Muscle of arm (tissue), 14 donors: ENCODE data around the gene CXCL11. TPM values are rescaled to one million over a fixed set of nuclear protein-coding genes. Genes with fewer than 3 reads are reported as not detected.
"Not testable (repeated sequence)": the region's sequence is repeated elsewhere in the genome, so short reads cannot be mapped to it uniquely, and the experiment has no call there.

Experiments used
- DNase-seq: peaks from one replicate; pipeline ENCODE4 v3.0.0-alpha.2; 2013
- long read RNA-seq, 11 donors: transcript quantifications; one replicate each; lab custom pipeline, GENCODE V29; 2026
- polyA plus RNA-seq, 12 donors: library from polyadenylated mRNA; unstranded; fragments of 120-200 nt; gene quantifications; one replicate each; pipeline ENCODE4 v1.2.1, GENCODE V29; 2013; ENCODE audit not compliant: insufficient read length in 12 of 12

Gene CXCL11
- under 1 TPM in 5 of 12 donors, not detected in 7; 0.08 to 0.30 (median 0.21) TPM for polyA plus RNA-seq
- long read RNA-seq, donor 1 = 0 reads
- long read RNA-seq, donor 2 = 0 reads
- long read RNA-seq, donor 3 = 0 reads
- long read RNA-seq, donor 4 = 0 reads
- long read RNA-seq, donor 5 = 0 reads
- long read RNA-seq, donor 6 = 0 reads
- long read RNA-seq, donor 7 = 0 reads
- long read RNA-seq, donor 8 = 0 reads
- long read RNA-seq, donor 9 = 0 reads
- long read RNA-seq, donor 10 = 0 reads
- long read RNA-seq, donor 11 = 0 reads

- no peak for DNase-seq
Measured at GRCh38 chr4:76035799-76036380, at the start of gene CXCL11. TSS of gene CXCL11 (minus strand) at chr4:76036070. CDS start at chr4:76035987, 83 bp downstream.

- no peak for DNase-seq
Measured at GRCh38 chr4:76084542-76084941, 48.7 kb upstream of the CXCL11 start.

DNA sequence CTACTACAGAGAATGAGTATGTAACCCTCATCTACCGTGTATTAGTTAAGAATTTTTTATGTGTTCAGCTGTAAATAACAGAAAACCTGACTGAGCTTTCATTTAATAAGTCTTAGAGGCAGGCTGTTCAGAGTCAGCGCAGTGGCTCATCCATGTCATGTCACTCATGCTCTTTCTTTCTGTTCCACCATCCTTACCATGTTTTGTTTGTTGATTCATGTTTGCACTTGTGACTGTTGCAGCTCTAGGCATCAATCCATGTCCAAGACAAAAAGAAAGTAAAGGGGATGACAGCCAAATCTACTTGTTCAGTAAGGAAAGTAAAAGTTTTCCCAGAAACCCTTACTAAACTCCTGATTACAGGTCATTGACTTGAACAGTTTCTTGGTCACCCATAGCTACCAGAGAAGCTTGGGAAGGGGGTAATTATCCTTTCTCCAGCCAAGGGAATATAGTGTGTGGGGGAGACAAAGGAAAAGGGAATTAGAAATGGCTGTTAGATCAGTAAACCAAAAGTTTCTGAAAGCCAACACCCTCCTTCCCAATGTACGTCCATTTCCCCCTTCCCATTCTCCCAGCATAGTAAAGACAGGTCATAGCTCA is 47.6 kb upstream of the CXCL11 start:
- no peak for DNase-seq

- DNase-seq = no peak
Measured at GRCh38 chr4:76078033-76078613, 42.3 kb upstream of the CXCL11 start.

DNA sequence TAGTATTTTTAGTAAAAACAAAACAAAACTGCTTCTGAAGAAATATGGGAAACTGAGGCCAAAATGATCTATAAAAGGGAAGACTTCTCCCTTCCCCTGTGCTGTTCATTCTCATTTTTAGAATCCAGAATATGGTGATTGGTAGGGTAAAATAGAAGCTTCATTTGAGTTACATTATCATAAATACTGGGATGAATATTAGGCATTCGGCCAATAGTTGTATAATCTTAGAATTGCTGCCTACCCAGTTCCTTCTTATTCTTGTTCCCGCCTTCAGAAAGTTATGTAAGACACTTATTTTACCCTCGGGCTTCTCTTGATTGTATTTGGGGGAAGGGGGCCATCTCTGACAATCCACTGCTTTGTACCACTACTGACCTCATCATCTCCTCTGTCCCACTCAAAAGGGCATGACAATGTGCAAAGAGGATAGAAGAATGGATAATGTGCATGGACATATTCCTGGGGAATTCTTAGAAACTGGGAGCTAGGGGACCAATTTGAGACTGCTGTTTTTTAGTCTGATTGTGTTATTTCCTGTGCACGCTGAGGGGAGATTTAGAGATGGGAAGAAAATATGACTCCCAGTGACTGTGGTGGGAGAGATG is 39.2 kb upstream of the CXCL11 start:
- DNase-seq = no peak

DNA sequence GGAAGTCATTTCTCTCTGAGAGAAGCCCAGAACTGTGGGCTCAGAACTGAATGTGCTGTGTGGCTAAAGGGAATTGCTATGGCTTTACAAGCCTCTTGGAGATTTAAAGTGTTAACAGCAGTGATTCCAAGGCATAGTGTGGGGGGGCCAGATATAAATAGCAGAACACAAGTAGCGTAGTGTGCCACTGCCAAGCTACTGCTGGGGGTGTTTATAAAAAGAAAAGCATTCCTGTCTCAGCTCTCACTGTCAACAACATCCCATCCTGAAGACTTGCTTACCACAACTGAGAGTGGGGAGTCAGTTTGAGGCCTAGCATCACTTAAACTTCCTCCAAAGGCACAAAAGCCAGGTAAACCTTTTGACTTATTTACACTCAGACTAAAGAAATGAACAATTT is 38.6 kb upstream of the CXCL11 start, which contains the start of gene ART3:
Gene ART3 (plus strand): TSS at position 242 of the 400 bp plus-strand sequence. CDS start 1,181 bp downstream, outside the sequence.
- no peak for DNase-seq

- DNase-seq = no peak
Measured at GRCh38 chr4:76072760-76073159, 36.9 kb upstream of the CXCL11 start.

DNA sequence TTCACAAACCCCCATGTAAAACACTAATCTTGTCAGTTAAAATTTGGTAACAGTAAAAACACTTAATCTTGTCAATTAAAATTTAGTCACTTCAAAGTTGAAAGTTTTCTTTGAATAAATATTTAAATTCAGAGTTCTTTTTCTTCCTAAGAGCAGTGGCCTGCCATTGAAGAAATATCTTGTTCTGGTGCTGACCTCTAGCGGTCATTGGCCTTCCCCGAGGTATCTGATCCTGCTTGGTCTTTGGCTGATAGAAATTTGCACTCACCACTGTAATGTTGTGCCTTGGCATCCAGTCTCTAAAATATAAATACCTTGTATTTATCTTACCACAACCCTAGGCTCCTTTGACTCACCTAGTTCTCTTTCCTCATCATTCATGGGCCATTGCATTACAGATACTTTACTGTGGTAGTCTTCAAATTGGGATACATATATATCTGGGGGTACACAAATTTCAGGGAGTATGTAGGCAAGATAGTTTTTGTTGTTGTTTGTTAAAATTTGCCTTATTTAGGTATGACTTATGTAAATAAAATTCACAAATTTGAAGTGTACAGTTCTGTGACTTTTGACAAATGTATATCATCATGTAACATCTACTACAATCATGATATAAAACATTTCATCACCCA is 31.9 kb upstream of the CXCL11 start:
- DNase-seq = peak; percentile 76

GRCh38 chr4:76066546-76066945 is 30.7 kb upstream of the CXCL11 start:
- DNase-seq = no peak

DNA sequence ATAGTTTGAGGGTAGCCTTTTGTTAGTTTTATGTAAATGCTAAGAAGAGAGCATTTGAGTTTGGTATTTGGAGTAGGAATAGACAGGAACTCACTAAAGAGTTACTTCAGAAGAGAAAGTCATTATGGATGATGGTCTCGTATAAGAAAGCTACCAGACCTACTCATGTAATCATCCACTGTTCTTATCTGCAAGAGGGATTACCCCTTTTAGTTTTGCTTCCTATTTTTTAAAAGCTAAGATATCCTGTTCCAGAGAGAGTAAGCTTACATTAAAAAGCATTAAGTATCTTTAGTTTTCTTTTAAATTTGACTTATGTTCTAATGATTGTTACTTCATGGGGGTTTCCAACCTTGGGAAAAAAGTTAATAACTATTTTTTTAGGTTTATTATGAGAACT is 26.1 kb upstream of the CXCL11 start:
- no peak for DNase-seq

DNA sequence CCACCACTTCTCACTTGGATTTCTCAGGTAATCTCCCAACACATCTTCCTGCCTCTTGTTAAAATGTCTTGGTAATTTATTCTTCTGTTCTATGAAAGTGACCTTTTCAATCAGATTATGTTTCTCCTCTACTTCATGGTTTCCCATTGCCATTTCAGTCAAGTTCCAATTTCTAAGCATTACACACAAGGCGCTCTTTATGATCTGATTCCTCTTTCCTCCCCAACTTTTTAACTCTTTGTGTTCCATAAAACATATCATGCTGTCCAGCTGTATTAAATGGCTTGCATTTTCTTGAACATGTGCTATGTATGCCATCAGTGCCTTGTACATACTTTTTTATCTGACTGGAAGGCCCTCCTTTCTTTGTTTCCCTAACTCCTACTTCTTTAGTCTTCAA is 25.6 kb upstream of the CXCL11 start:
- no peak for DNase-seq

DNA sequence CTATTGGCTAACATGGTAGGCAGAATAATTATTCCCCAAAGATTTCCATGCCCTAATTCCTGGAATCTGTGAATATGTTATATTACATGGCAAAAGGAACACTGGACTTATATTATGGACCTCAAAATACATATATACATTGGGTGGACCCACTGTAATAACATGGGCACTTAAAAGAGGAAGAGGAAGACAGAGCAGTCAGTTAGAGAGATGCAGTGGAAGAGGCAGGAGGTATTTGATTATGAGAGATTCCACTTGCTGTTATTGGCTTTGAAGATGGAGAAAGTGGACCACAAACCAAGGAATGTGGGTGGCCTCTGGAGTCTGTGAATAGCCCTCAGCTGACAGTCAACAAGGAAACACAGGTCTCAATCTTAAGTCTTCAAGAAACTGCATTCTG is 24.6 kb upstream of the CXCL11 start:
- no peak for DNase-seq

GRCh38 chr4:76059750-76060149 is 23.9 kb upstream of the CXCL11 start:
- DNase-seq = no peak

- no peak for DNase-seq
Measured at GRCh38 chr4:76058888-76059426, 23.1 kb upstream of the CXCL11 start.

- DNase-seq = no peak
Measured at GRCh38 chr4:76058302-76058701, 22.4 kb upstream of the CXCL11 start.

- DNase-seq = no peak
Measured at GRCh38 chr4:76055421-76055820, 19.6 kb upstream of the CXCL11 start.

DNA sequence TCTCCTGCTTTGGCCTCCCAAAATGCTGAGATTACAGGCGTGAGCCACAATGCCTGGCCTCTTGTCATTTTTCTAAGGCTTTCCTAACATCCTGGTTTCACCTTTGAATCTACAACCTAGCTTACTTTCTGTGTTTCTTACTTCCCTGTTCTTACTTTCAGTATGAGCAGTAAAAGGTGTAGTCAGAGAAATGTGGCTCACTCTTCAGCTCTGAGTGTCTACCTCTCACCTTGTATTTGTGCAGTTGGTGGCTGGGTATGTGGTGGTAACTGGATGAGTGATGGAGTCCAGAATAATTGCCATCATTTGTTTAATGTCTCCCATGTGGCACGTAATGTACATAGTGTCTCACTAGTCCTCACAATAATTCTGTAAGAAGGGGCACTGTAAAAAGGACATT is 19.1 kb upstream of the CXCL11 start:
- no peak for DNase-seq

DNA sequence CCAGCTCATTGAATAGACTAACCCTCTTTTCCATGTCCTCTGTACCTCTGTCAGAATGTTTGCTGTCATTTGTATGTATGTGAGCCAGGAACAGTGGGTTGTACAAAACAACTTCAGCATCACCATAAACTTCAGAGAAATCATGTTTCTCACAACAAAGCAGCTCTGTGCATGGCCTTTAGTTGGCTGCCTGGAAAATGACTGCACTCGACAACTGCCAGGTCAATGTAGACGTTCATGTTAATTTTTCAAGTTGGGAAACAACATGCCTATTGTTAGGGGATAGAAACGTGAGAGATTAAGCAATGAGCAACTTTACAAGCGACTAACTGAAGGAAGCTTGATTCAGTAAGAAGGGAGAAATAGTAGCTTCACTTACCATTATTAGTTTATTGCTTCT is 17.9 kb upstream of the CXCL11 start:
- DNase-seq = no peak

GRCh38 chr4:76050560-76051050 is 14.7 kb upstream of the CXCL11 start:
- DNase-seq = not testable (repeated sequence)

DNA sequence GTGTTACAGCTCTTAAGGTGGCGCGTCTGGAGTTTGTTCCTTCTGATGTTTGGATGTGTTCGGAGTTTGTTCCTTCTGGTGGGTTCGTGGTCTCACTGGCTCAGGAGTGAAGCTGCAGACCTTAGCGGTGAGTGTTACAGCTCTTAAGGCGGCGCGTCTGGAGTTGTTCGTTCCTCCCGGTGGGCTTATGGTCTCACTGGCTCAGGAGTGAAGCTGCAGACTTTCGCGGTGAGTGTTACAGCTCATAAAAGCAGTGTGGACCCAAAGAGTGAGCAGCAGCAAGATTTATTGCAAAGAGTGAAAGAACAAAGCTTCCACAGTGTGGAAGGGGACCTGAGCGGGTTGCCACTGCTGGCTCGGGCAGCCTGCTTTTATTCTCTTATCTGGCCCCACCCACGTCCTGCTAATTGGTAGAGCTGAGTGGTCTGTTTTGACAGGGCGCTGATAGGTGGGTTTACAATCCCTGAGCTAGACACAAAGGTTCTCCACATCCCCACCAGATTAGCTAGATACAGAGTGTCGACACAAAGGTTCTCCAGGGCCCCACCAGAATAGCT is 14.1 kb upstream of the CXCL11 start:
- DNase-seq = not testable (repeated sequence)

GRCh38 chr4:76044686-76045085 is 8.8 kb upstream of the CXCL11 start:
- DNase-seq = not testable (repeated sequence)
